Midbrain (tissue), 1 donor: ENCODE results near the gene RASL12.
A peak's percentile ranks its signal among the peaks of the same experiment; 100 is the strongest.
"Not testable (repeated sequence)": the region's sequence is repeated elsewhere in the genome, so short reads cannot be mapped to it uniquely, and the experiment has no call there.

Experiments used
- DNase-seq: peaks from one replicate; lab custom pipeline; 2025; lab: John Stamatoyannopoulos, UW

The RASL12 gene

DNA sequence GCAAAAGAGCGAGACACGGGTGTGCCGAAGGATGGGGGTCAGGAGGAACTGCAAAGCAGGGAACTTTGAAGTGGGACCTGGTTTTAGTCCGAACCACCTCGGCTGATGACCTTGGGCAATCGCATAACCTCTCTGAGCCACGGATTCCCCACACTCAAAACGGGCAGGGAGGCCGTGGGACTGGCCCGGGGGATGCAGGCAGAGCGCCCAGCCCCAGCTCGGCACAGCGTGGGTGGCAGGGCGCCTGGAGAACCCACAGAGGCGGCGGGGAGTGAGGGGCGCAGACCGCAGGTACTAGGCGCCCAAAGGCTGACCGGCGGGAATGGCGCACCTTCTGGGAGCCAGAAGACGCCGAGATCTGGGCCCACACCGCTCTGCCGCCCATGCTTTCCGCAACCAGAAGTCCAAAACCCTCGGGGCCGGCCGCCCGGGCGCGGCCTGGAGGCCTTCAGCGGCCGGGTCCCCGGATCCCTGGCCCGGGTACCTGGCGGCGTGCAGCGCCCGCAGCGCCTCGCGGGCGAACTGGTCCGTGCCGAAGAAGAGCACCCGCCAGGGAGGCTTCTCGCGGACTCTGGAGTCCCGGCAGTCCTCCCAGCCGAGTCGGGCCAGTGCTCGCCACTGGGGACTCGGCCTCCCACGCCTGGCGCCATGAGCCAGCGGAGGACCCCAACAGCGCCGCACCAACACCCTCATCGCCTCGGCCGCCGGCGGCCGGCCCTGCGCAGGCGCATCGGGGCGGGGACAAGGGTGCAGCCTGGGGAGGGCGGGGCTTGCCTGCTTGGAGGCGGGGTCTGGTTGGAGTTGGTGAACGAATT lies 38.7 kb downstream of the RASL12 start, which contains the start of gene MTFMT:
MTFMT (minus strand) TSS at position 719 of the 815 bp plus-strand sequence; CDS start at position 693, 26 bp downstream.
- DNase-seq: peak; percentile 90

DNA sequence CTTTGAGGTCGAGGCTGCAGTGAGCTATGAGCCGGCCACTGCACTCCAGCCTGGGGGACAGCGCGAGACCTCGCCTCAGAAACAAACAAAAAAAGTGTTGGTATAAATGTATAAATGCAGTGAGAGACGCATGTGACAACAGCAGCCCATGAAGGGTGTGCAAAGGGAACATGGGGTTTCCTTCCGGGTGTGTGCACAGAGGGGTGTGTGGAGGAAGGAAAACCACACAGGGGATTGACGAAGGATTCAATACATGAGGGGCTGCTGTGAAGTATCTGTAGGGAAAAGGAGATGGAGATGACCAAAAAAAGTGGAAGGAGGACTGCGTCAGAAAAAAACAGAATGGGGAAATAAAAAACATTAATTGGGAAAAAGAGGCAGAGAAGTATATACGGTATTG lies 39.5 kb downstream of the RASL12 start:
- DNase-seq: no peak

DNA sequence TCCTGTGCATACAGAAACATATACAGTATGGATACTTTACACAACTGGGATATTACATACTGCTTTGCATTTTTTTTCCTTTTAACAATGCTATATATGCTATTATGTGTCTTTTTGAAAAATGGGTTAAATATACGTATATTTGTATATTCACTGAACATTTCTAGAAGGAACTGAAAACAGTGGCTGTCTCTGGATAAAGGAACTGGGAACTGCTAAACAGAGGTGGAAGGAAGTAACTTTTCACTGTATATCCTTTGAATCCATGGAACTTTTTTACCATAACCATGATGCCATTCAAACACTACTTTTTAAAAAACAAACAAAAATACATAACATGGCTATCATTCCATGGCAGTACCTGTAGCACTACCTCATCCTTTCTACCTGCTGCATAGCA lies 40.2 kb downstream of the RASL12 start:
- no peak for DNase-seq

DNA sequence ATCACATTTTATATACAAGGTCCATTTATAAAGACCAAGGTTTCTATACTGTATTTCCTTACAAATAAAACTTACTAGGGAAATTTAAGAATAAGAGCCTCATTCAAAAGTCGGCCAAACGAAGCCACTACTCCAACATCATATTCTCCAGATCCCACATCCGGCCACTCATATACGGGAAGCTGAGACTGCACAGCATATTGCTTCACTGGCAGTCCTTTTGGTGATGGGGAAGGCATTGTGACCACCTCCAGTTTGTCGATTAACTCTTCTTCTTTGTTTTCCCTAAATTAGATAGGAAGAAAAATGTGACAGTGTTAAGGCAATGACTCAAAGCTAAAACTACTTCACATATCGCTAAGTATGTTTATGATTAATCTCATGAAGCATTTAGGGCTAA lies 41.0 kb downstream of the RASL12 start:
- no peak for DNase-seq

DNA sequence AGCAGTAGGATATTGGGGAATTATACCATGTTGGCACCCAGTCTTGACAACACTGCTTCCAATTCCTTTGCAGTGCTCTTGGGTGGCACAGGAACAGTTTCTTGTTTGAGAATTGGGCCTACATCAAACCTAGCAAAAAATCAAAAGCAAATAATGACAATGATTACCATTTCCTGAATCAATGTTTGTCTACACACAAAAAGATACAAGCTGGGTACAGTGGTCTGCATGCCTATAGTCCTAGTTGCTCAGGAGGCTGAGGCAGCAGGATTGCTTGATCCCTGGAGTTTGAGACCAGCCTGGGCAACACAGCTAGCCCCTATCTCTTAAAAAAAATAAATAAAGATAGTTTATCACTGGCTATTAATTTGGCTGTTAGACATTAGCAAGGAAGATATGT lies 46.3 kb downstream of the RASL12 start:
- no peak for DNase-seq

DNA sequence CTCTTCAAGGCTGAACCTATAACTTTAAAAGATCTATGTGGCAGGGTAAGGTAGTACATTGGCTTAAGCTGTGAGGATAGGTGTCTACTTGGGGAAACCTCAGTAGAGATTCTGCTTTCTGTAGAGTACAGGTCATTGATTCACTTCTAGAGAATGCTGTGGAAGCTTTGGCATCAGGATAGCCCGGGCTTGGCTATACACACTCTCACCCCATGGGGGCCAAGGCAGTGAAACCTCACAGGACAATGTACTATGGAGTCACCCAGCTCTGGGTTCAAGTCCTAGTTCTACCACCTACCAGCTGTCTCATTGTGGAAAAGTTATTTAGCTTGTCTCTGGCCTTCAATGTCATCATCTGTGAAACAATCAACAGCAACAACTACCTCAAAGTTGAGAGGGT lies 47.4 kb downstream of the RASL12 start:
- no peak for DNase-seq

DNA sequence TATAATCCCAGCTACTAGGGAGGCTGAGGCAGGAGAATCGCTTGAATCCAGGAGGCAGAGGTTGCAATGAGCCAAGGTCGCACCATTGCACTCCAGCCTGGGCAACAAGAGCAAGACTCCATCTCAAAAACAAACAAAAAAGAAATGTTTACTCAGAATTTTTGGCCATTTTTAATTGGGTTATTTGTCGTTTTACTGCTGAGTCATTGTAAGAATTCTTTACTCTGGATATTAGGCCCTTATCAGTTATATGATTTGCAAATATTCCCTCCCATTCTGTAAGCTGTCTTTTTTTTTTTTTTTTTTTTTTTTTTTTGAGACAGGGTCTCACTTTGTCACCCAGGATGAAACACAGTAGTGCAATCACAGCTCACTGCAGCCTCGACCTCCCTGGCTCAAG lies 56.6 kb downstream of the RASL12 start:
- DNase-seq: not testable (repeated sequence)

DNA sequence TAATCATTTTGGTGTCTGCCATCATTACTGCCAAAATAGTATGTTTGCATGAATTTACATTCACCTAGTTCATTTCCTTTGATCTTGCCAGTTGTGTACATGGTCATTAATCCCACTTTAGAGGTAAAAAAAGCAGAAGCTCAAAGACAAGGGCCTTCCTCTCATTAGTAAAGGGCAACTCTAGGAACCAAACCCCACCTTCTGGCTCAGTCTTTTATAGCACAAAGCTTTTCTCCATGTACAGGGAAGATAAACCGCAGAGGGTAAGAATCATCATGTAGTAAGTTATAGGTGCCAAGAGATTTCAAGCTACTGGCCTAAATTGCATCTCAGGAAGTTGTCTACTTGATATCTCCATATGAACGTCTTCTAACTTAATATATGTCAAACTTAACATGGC lies 58.8 kb downstream of the RASL12 start:
- DNase-seq: no peak

DNA sequence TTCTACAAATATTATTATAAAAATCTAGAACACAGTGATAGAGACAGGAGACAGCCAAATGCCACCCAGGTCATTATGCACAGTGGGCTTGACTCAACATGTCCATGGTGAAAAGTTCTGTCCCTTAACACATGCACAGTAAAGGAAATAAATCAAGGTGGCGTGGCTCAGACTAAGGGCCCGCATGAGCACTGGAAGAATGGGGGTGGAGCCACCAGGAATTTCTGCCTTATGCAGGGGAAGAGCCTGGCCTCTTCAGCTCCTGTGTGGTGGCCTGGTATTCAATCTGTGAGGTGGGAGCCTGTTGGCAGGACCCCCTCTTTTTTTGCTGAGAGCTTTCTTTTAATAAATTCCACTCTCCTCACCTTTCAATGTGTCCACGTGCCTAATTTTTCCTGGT lies 60.9 kb downstream of the RASL12 start:
- no peak for DNase-seq

DNA sequence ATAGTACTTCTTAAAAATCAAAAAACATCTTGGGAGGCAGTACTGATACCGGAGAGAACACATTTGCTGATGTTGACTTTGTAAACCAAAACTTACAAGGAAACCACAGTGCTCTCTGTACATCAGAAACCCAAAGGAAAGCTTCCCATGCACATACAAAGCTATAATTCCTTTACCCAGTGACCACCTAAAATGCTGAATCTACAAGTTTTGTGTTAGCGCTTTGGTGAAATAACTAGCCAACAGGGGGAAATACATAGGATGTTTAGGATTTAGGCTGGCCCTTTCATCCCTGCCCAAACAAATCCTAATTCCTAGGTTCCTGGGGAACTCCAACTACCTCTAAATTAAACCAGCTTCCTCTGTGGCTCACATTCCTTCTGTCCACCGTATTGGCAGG lies 62.8 kb downstream of the RASL12 start:
- DNase-seq: no peak
